Measurements from ENCODE around the gene CLDN7.

The CLDN7 gene, protein sequence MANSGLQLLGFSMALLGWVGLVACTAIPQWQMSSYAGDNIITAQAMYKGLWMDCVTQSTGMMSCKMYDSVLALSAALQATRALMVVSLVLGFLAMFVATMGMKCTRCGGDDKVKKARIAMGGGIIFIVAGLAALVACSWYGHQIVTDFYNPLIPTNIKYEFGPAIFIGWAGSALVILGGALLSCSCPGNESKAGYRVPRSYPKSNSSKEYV

DNA sequence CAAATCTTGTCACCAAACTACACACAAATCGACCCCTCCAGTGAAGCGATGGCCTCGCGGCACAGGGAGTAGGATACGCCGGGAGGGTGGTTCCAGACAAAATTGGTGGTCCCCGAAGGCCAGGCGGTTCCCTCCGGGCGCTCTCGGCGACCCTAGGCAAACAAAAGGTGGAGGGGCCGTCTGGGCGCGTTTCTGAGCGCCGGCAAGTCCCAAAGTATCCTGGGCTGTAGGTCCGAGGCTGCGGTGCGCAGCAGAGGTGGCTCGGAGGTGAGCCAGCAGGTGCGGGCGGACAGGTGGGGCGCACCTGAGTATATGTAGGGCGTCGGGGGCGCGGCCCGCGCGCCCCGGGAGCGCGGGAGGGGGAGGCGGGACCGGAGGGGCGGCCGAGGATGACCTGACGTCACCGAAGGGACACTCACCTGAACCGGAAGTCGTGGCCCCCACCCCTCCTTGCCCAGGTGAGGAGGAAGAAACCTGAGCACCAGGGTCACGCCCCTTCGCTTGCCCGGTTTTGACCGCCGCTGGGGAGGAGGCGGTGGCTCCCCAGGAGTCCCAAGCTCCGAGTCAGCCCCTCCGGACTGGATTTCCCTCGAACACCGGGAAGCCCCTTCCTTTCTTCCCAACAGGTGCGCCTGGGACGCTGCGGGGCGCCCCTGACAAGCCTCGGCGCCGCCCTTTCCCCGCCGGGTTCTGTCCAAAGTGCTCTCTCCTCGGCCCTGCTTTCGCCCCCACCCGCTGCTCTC is at the start of gene CLDN7:
Gene CLDN7 (minus strand): TSS at position 287 of the 743 bp plus-strand sequence. CDS start 435 bp downstream, outside the sequence.
- DNase-seq: no peak

GRCh38 chr17:7311110-7311705 is 48.9 kb upstream of the CLDN7 start:
- DNase-seq: no peak

GRCh38 chr17:7309628-7310027 is 47.4 kb upstream of the CLDN7 start:
- no peak for DNase-seq

DNA sequence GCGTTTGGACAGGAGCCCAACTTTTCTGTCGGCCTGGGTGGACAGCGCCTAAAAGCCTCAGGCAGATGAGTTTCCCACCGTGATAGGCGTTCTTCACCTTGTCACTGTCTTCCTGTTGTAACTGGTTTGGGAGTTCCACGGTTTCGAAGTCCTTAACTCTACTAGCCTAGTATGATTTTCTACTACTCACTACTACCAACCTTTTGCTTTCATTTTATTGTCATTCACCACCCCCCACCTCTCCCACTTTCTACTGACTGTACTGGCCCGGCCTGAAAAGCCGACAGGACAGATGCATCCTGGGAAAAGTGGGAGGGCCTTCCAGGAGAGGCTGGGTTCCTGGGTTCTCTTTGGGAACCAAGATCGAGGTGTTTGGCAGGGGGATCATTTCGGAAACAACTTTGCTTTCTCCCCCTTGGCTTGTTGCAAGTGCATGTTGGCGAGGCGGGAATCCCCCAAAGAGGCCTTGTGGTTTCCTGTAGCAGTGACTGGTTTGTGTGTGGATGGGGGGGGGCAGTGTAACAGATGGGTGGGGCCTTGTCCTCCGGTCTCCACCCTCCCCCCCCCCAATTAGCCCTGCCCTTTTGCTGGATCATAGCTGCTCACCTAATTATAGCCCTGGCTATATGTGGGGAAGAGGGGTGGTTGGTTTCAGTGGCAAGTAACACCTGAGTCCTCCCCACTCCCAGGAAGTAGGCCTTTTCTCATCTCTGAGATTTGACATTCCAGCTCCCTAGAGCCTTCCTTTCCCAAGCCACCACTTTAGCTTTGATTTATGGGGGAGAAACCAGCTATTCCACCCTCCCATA is 46.6 kb upstream of the CLDN7 start:
- DNase-seq: no peak

DNA sequence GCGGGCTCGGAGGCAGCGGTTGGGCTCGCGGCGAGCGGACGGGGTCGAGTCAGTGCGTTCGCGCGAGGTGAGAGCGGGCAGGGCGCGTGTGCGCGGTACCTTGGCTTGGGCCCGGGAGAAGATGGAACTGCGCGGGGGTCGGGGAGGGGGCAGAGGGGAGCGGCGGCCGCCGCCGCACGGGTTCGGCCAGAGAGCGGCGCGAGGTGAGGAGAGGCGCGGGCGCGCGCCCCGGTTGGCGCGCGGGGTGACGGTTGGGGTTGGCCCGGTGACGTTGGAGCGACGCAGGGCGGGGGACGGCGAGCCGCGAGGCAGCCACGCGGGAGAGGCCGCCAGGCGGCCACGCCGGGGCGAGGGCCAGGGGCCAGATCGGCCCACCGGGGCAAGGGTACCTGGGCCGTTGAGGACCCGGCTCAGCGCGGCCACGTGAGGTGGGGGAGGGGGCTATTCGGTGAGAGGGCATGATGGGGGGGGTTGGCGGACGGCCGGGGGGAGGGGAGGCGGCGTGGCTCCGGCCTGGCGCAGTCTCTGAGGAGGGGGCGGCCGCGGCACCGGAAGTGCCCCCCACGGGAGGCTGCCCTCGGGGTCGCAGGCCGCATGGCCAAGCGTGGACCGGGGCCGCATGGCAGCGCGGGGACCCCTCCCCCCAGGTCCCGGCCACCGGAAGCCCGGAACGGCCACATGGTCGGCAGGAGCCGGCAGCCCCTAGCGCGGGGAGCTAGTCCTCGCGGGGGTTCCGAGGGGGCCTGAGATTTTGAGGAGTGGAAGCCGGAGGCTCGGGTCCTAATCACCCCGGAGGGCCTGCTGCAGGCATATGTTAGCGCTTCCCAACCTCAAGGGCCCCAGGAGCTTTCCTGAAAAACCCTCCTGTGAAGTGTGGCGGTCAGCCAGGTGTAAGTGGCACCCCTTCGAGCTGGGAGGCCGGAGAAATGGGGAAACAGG is 45.7 kb upstream of the CLDN7 start:
- DNase-seq: no peak

DNA sequence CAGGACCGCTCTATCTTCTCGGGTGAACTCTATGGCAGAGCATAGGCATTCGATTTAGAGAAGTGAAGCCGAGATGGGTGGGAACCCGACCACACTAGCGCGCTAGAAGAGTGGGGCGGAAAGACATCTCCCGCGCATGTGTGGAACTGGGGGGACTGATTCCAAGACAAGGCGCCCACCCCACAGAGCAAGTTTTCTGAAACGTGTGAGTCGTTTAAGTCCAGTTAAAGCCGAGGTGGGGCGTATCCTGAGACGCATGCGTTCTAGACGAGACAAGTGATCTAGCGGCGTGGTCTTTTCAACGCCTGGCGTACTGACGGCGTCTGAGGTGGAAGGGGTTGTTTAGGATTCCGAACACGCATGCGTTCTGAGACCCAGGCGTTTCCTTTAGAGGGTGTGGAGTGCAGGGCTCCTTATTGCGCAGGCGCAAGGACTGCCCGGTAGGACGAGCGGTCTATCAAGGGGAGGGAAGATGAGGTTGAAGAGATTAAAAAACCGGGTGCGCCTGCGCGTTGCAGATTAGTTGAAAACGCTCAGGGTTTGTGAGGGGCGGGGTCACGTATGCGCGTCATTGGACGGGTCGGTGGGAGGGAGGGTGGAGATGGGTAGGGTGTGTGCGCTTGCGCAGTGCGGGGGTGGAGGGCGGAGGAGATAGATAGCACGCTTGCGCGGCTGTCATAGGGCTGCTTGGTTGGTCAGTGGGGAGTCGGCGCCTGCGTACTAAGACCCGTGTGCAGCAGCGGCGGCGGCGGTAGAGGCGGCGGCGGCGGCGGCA is 44.8 kb upstream of the CLDN7 start, which contains the start of gene EIF5A:
Gene EIF5A (plus strand): TSS at position 718 of the 775 bp plus-strand sequence. CDS start 2,008 bp downstream, outside the sequence.
- peak; percentile 98 for DNase-seq

- no peak for DNase-seq
These were observed 41.9 kb upstream of the CLDN7 start for GRCh38 chr17:7304179-7304578.

- DNase-seq: peak; percentile 38
These were observed 34.0 kb upstream of the CLDN7 start for GRCh38 chr17:7296189-7296861.

- DNase-seq: no peak
These were observed 33.2 kb upstream of the CLDN7 start for GRCh38 chr17:7295230-7296180.

GRCh38 chr17:7294614-7295153 is 32.4 kb upstream of the CLDN7 start, which contains the start of gene YBX2:
Gene YBX2 (minus strand): TSS chr17:7294639. CDS start chr17:7294500, 139 bp downstream.
- peak; percentile 56 for DNase-seq

GRCh38 chr17:7293816-7294613 is 31.7 kb upstream of the CLDN7 start:
- DNase-seq: no peak

DNA sequence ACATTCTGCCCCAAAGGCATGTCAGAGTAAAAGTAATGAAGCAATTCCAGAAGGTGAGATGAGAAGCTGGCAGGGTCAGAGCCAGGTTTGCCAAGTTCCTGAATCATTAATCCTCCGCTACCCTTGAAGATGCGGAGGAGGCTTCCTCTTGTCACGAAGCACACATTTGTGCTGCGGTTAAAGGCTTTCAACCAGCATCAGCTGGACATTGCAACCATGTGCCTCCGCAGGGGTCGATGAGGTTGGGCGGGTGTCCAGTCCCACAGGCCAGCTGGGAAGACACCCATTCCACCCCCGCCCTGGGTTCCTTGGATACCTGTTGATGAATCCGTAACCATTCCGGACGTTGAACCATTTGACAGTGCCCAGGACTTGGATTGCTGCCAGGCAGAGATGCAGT is 30.9 kb upstream of the CLDN7 start:
- DNase-seq: no peak

DNA sequence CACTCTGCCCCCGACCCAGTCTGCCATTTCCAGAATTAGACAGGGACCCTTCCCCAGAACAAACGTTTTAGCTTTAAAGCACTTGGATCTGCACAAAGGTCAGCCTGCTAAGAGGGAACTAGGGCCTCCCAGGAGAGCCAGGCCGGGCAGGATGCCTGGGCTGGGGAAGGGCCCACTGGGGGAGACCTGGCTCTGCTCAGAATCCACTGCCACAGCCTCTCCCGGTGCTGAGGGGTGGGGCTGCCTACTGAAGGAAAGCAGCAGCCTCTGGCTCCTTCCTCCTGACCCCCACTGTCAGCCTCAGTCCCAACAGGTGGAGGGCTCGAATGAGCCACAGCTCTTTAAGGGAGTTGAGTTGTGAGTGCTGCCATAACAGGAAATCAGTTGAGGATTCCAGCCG is 30.5 kb upstream of the CLDN7 start:
- no peak for DNase-seq

GRCh38 chr17:7292194-7292593 is 29.9 kb upstream of the CLDN7 start:
- no peak for DNase-seq

- DNase-seq: no peak
These were observed 28.4 kb upstream of the CLDN7 start for GRCh38 chr17:7290685-7291084.

GRCh38 chr17:7290166-7290565 is 27.9 kb upstream of the CLDN7 start:
- no peak for DNase-seq

- DNase-seq: no peak
These were observed 27.2 kb upstream of the CLDN7 start for GRCh38 chr17:7289256-7290032.

Measured in NCI-H1092 (cell line).